LNCaP clone FGC (cell line): Measurements from ENCODE around the gene OR52N2.

ENCODE experiments used
- DNase-seq: peaks from one replicate; pipeline ENCODE4 v3.0.0-alpha.2; 2011; ENCODE audit warnings: low read depth
- H3K4me3 ChIP-seq: 2 replicates; pipeline ENCODE4 v1.5.1; 2011; ENCODE audit warnings: mild to moderate bottlenecking, low read depth, low read length, control low read depth
- TF ChIP-seq, protein P1 (sequence below): IDR thresholded peaks from 2 replicates; pipeline ENCODE4 v1.5.1; 2012; ENCODE audit warnings: mild to moderate bottlenecking; ENCODE audit not compliant: control insufficient read depth, insufficient read depth; ENCODE audit errors: extremely low read depth

Gene OR52N2

DNA sequence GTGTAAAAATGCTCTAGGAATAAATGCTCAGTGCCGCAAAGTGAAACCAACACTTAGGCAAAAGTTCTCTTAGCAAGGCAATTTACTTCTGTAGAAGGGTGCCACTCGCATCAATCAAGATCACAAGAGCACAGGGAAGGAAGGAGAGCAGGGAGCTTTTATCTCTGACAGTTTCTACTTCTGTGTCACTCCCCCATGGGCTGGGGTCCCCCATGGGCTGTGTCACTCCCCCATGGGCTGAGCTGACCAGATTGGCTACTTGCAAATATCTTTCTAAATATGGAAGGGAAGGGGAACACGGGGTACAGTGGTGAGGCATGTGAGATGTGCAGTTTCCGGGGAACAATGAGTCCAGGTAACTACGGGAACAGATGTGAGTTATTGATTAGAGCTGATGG, 397 bp downstream of the OR52N2 start:
- TF ChIP-seq, protein P1, sequence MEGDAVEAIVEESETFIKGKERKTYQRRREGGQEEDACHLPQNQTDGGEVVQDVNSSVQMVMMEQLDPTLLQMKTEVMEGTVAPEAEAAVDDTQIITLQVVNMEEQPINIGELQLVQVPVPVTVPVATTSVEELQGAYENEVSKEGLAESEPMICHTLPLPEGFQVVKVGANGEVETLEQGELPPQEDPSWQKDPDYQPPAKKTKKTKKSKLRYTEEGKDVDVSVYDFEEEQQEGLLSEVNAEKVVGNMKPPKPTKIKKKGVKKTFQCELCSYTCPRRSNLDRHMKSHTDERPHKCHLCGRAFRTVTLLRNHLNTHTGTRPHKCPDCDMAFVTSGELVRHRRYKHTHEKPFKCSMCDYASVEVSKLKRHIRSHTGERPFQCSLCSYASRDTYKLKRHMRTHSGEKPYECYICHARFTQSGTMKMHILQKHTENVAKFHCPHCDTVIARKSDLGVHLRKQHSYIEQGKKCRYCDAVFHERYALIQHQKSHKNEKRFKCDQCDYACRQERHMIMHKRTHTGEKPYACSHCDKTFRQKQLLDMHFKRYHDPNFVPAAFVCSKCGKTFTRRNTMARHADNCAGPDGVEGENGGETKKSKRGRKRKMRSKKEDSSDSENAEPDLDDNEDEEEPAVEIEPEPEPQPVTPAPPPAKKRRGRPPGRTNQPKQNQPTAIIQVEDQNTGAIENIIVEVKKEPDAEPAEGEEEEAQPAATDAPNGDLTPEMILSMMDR: no peak
- H3K4me3 ChIP-seq: peak overlapping the region; percentile 44
- DNase-seq: no peak

- H3K4me3 ChIP-seq: no peak overlapping the region
- TF ChIP-seq, protein P1: no peak
- DNase-seq: no peak
Measured at GRCh38 chr11:5809905-5810795, 1.4 kb downstream of the OR52N2 start.

DNA sequence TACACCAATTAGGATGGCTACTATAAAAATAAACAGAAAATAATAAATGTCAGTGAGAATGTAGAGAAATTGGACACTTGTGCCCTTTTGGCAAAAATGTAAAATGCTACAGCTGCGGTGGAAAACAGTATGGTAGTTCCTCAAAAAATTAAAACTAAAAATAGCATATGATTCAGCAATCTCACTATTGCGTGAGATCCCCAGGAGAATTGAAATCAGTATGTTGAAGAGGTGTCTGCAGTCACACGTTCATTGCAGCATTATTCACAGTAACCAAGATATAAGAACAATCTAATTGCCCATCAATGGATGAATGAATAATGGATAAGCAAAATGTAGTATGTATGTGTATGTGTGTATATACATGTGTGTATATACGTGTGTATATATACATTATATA, 6.8 kb downstream of the OR52N2 start:
- TF ChIP-seq, protein P1: no peak
- no peak overlapping the region for H3K4me3 ChIP-seq
- DNase-seq: no peak

GRCh38 chr11:5818245-5818886, 9.6 kb downstream of the OR52N2 start:
- DNase-seq: no peak
- TF ChIP-seq, protein P1: no peak
- H3K4me3 ChIP-seq: no peak overlapping the region

DNA sequence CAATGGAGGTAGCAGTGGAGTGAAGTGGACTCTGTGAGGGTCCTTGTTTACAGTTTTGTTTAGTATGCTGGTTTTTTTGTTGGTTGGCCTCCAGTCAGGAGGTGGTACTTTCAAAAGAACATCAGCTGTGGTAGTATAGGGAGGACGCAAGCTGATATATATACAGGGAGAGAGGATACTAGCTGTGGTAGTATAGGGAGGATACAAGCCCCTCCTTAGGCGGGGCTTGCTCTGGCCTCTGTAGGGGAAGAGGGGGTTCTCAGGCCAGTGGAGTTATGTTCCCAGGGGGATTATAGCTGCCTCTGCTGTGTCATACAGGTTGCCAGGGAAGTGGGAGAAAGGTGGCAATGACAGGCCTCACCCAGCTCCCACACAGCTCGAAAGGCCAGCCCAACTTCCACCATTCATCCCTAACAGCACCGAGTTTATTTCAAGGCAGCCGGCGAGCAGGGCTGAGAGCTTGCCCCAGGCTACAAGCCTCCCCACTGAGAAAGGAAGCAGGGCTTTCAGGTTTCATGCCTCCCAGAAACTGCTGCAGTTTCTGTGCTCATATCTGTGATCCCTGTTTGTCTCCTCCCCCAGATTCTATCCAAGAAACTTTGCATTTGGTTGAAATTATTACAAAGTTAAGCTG, 22.6 kb downstream of the OR52N2 start:
- H3K4me3 ChIP-seq: no peak overlapping the region
- TF ChIP-seq, protein P1: no peak
- DNase-seq: no peak

DNA sequence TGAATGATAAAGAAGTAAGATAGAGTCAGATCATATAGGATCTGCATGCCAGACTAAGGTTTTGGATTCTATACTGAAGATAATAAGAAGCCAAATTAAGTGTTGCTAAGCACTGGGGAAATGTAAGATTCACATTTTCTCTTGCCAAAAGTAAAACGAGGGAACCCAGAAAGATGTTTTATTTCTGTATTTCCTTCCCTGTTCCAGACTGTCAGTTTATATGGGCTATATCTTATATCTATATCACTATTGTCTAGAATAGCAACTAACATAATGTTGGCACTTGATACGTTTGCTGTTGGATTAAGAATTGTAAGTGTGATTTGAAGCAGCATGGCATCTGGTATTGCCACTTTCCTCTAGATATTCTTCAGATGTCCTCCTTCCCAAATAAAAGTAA, 24.7 kb downstream of the OR52N2 start:
- no peak for DNase-seq
- TF ChIP-seq, protein P1: no peak
- no peak overlapping the region for H3K4me3 ChIP-seq
